ENCODE measurements around the gene LDLRAP1.

The LDLRAP1 gene

DNA sequence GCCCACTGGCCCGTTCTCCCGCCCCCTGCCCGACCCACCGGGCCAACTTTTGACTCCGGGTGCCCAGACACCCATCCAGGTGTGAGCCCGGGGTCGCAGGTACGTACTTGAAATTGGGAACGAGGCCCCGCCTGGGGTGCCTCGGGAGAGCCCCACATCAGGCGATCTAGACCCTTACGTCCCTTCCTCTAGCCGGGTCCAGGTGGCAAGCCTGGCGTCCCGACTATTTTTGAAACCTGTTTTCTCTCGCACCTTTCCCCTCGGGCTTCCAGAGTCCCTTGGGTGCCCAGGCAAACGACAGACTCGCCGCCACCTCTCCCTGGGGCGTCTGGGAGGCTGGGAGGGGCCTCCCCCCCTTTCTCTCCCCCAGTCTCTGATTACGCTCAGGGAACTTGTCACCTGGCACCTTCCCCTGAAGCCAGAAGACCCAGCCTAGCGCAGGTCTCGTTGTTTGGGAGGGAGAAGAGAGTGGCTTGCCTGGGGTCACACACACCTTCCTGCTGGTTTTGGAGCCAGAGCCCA lies 898 bp downstream of the LDLRAP1 start:
- no peak for DNase-seq (ENCODE audit: low spot score)

- peak; percentile 59 for DNase-seq (ENCODE audit: low spot score)
Measured at GRCh38 chr1:25544819-25545218, 1.4 kb downstream of the LDLRAP1 start.

DNA sequence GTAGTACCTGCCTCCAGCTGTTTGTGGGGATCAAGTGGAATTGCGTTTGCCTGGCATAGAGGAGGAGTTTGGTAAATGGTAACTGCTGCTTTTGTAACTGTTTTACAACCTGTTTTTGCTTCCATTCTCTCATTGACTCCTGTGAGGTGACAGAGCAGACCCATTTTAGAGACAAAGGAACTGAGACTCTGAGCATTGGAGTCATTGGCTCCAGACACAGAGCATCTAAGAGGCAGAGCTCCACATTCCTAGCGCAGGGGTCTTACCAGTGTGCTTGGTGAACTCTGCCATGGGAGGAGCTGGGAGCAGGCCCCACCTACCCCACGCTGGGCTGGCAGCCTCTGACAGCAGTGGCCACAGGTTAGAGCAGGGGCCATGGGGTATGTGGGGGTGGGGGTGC lies 2.4 kb downstream of the LDLRAP1 start:
- DNase-seq (ENCODE audit: low spot score), result no peak

- no peak for DNase-seq (ENCODE audit: low spot score)
Measured at GRCh38 chr1:25546193-25546592, 2.8 kb downstream of the LDLRAP1 start.

DNA sequence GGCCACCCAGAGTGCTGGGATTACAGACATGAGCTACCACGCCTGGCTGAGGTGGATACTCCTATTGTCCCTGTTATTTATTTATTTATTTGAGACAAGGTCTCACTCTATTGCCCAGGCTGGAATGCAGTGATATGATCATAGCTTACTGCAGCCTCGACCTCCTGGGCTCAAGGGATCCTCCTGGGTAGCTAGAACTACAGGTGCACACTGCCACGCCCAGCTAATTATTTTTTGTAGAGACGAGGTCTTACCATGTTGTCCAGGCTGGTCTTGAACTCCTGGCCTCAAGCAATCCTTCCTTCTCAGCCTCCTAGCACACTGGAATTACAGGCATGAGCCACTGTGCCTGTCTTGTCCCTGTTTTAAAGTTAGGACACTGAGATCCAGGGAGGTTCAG lies 5.2 kb downstream of the LDLRAP1 start:
- DNase-seq (ENCODE audit: low spot score), result no peak

DNA sequence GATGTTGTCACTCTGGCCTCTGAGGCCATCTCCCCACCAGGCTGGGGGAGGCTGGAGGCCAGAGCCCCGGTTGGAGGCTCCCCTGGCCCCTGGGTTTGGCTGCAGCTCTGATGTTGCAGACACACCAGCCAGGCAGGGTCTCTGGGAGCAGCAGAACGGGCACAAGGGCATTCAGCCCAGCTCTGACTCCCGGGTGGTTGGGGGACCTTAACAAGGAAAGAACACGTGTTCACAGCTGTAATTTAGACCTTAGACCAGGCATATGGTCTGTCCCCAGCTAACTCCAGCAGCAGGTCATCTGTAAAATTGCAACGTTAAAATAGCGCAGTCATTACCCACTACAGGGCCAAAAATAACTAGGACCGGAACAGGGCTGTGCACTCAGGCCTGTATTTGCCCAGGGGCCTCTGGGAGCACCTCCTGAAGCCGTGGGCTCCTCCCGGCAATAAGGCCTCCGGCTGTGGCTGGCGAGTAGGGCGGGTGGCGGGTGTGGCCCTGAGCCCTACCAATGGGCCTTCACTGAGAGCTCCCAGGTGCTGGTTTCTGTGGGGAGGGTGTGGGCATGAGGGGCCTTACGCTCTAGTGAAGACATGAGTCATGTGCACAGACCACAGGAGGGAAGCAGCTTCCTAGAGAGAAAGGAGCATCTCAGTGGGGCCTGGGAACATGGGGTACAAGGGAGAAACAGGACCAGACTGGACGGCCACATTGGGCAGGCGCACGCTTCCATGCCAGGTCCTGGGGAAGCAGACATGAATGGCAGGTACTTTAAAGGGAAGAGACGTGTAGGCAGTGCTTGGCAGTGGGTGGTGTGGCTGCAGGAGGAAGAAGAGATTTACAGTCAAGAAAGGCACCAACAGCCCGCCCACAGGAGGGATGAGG lies 6.1 kb downstream of the LDLRAP1 start:
- no peak for DNase-seq (ENCODE audit: low spot score)

- DNase-seq (ENCODE audit: low spot score), result no peak
Measured at GRCh38 chr1:25550155-25550506, 6.7 kb downstream of the LDLRAP1 start.

- DNase-seq (ENCODE audit: low spot score), result no peak
Measured at GRCh38 chr1:25550683-25551310, 7.4 kb downstream of the LDLRAP1 start.

DNA sequence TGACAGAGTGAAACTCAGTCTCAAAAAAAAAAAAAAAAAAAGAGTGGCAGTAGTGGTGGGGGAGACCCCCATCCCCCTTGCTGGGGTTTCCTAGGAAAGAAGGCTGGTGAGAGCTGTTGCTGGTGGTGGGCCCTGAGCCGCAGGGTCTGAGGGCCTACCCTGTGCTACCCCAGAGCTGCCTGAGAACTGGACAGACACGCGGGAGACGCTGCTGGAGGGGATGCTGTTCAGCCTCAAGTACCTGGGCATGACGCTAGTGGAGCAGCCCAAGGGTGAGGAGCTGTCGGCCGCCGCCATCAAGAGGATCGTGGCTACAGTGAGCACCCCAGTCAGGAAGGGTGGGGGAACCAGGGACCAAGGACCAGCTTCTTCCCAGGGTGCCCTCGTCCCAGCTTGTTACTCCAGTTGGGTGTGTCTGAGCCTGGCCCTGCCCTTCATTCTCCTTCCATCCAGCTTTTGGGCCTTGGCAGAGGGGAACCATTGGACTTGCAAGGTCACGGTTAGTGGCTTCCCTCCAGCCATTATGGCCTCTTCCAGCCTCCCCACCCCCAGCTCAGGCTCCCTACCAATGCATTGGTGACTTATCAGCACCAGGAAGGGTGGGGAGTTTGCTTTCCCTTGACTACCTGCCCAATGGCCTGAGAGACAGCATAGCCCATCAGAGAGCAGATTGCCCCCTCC lies 10.5 kb downstream of the LDLRAP1 start:
- DNase-seq (ENCODE audit: low spot score), result no peak

DNA sequence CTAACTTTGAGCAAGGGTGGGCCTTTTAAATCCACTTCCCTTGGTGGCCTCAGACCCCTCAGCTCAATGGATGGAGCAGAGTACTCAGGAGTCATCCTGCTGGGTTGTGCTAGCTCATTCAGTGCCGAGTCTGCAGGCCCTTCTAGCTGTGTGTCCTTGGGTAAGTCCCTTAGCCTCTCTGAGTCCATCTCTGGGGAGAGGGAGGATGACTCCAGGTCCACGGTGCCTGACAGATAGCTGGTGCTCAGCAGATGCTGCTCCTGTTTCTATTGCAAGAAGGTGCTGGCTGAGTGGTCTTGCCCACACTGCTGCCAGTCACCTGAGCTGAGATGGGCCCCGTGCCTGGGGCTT lies 11.0 kb downstream of the LDLRAP1 start:
- no peak for DNase-seq (ENCODE audit: low spot score)

DNA sequence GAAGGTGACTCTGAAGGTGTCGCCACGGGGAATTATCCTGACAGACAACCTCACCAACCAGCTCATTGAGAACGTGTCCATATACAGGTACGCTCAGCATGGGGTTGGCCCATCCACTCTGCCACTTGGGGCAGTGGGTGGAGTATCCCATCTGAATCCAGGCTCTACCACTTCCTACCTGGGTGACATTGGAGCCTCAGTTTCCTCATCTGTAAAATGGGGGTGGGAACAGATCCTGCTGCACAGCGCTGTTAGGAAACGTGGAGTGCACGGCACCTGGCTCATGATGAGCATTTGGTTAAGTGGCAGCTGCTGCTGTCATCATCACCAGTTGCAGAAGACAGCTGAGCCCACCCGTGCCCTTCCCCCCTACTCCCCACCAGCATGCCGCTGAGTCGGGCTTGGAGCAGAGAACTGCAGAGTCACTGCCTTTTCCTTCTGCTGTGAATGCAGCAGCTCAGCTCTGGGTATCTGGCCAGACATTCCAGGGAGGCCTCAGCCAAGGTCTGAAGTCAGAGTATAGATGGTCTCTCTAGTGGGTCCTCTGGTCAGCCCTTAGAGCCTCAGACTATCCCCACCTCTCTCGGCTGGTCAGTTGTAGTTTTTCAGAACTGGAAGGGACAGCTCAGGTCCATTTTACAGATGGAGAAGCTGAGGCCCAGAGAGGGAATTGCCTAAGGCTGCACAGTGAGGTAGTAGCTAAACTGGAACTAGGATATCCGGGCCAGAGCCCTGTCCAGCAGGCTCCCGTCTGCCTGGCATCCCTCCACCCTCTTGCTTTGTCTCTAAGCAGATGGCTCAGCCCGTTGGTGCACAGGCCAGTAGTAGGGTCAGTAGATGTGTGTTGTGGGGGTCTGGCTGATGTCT lies 11.7 kb downstream of the LDLRAP1 start:
- no peak for DNase-seq (ENCODE audit: low spot score)

- no peak for DNase-seq (ENCODE audit: low spot score)
Measured at GRCh38 chr1:25555753-25556092, 12.3 kb downstream of the LDLRAP1 start.

GRCh38 chr1:25556132-25556670 lies 12.8 kb downstream of the LDLRAP1 start:
- DNase-seq (ENCODE audit: low spot score), result no peak

GRCh38 chr1:25556791-25557476 lies 13.5 kb downstream of the LDLRAP1 start:
- DNase-seq (ENCODE audit: low spot score), result peak; percentile 58

DNA sequence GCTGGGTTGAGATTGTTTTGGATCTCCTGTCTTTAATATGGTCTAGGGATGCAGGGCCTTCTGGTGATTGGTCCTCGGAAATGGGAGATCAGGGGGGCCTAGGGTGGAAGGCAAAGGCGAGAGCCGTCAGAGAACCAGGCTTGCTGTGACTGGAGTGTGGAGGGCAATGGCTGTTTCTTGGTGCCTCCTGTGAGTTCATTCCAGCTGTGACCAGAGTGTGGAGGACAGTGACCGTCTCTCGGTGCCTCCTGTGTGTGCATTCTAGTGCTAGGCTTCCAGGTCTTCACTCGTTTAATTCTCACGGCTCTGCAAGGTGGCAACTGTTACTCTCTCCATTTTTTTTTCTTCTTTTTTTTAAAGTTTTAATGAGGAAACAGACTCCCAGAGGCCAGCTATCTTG lies 14.1 kb downstream of the LDLRAP1 start:
- no peak for DNase-seq (ENCODE audit: low spot score)

DNA sequence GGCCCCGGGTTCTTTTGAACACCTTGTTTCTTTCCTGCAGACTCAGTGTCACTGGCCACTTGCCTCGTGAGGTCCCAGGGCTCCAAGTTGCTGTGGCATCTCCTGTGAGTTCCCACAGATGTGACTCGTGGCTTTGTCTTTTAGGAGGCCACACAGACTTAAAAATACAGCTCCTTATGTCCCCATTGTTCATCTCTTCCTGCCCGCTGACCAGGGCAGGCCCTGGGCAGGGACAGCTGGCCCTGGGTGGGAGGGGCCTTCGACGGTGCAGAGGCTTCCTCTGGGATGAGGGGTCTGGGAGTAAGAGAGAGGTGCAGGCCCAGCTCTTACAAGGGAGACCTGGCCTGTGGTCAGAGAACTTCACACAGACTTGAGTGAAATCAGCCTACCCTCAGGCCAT lies 15.6 kb downstream of the LDLRAP1 start:
- DNase-seq (ENCODE audit: low spot score), result no peak

DNA sequence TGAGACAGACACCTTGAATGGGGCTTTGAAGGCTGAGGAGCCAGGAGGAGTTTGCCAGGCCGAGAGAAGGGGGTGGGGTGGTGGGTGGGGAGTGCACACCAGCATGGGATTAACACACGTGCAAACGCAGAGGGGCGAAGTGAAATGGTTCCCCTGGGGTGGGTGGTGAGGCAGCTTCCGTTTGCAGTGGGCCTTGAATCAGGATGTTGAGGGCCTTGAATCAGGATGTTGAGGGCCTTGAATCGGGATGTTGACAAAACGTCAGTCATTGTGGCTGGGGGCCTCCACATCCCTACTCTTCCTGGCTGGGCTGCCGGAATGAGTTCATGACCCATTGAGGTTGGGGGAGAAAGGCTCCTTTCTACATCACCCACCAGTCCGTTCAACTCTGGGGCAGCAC lies 16.6 kb downstream of the LDLRAP1 start:
- no peak for DNase-seq (ENCODE audit: low spot score)

GRCh38 chr1:25560788-25561187 lies 17.4 kb downstream of the LDLRAP1 start:
- DNase-seq (ENCODE audit: low spot score), result no peak

DNA sequence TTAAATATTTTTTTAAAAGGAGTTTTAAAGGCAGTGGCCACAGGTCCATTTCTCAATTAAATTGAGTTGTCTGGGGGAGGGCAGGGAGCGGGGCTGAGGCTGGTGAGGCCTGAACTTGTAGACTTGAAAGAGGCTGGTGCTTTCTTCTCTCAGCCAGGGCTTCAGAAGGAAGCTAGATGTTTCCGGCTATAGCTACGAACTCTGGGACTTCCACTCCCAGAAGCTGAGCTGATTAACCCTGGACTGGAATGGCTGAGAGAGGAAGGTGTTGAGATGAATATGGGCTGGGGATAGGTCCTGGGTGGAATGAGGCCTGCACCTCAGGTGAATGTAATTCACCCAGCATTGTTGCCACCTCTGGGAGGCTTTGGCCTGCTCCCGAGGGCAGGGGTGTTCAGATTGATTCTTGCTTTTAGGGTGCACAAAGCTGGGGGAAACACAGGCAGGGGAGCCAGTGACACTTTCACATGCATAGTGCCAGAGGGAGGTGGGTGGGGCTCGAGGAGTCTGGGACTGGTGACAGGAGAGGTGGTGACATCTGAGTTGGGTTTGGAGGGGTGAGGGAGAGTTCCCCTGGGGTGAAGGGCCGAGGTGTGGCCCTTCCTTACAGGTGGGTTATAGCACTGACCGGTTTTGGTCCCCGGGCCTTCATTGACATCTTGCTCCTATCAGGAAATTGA lies 18.2 kb downstream of the LDLRAP1 start:
- DNase-seq (ENCODE audit: low spot score), result no peak

- DNase-seq (ENCODE audit: low spot score), result no peak
Measured at GRCh38 chr1:25562101-25562927, 18.9 kb downstream of the LDLRAP1 start.

Data from GM03348 (cell line).